Activated CD4-positive, alpha-beta T cell treated with anti-CD3 and anti-CD28 coated beads, Interleukin-2, amount 50 U/mL, for 4 hours (primary cell): ENCODE data around the gene CDY2A.
"Not testable (repeated sequence)": the region's sequence is repeated elsewhere in the genome, so short reads cannot be mapped to it uniquely, and the experiment has no call there.

ENCODE experiments used
- DNase-seq, 2 experiments: peaks; one replicate each; pipeline ENCODE4 v3.0.0-alpha.2; 2020

Gene CDY2A, protein sequence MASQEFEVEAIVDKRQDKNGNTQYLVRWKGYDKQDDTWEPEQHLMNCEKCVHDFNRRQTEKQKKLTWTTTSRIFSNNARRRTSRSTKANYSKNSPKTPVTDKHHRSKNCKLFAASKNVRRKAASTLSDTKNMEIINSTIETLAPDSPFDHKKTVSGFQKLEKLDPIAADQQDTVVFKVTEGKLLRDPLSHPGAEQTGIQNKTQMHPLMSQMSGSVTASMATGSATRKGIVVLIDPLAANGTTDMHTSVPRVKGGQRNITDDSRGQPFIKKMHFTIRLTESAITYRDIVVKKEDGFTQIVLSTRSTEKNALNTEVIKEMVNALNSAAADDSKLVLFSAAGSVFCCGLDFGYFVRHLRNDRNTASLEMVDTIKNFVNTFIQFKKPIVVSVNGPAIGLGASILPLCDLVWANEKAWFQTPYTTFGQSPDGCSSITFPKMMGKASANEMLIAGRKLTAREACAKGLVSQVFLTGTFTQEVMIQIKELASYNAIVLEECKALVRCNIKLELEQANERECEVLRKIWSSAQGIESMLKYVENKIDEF

GRCh38 chrY:18025487-18025886 lies at the start of gene CDY2A:
CDY2A (plus strand) TSS chrY:18025787; CDS start chrY:18026115, 328 bp downstream.
- DNase-seq: not testable (repeated sequence)

- DNase-seq: not testable (repeated sequence)
Observed at GRCh38 chrY:17997586-17997985, 28.0 kb upstream of the CDY2A start.

- DNase-seq: not testable (repeated sequence)
Observed at GRCh38 chrY:17998266-17998665, 27.3 kb upstream of the CDY2A start.

DNA sequence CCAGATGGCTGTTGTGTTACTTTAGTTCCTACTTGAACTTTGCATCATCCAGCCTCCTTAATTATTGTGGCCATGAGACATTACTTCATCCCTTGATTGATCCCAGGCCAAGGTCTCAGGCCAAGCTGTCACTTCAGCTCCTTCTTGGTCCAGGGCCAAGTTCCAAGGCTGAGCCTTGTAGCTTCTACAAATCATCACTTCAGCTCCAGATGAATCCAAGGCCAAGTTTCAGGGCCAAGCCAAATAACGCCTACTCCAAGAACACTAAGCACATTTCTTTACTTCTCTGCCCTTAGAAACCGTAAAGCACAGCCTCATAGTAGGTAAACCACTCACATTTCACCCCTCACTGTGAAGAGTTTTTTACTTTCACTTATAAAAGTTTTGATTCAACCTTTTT lies 1.7 kb upstream of the CDY2A start:
- DNase-seq: not testable (repeated sequence)

- DNase-seq: not testable (repeated sequence)
Observed at GRCh38 chrY:18028845-18029244, 3.3 kb downstream of the CDY2A start.

GRCh38 chrY:18030178-18030577 lies 4.6 kb downstream of the CDY2A start:
- DNase-seq: not testable (repeated sequence)

DNA sequence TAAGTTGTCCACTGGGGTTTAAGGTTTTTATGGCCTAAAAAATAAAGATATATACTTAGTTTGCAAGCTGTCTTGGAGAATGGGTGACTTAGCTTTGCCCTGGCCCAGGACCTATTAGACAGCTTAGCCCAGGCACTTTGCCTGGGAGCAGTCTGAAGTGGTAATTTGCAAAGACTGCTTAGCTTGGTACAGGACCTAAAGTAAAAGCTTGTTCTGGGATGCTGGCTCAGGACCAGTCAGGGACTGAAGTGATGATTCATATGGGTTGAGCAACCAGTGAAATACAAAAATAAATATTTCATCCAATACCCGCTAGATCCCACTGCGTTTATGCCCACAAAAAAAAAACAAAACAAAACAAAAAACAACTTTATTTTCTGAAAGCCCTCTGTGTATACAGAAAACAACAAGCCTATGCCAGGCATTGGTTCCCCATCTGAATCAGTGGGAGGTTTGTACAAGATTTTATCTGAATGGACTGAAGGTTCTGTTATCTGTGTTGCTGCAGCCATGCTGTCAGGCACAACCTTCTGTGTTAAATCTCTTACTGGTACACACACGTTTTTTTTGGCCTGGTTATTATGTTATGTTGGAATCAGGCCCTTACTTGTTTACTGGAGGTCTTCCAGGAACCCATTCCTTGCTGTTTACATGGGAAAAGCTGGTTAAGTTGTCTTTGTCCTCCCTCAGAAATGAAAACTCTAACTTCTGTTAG lies 8.7 kb downstream of the CDY2A start:
- not testable (repeated sequence) for DNase-seq

GRCh38 chrY:18034864-18035263 lies 9.3 kb downstream of the CDY2A start:
- not testable (repeated sequence) for DNase-seq

GRCh38 chrY:18044990-18045389 lies 19.4 kb downstream of the CDY2A start:
- DNase-seq: not testable (repeated sequence)

DNA sequence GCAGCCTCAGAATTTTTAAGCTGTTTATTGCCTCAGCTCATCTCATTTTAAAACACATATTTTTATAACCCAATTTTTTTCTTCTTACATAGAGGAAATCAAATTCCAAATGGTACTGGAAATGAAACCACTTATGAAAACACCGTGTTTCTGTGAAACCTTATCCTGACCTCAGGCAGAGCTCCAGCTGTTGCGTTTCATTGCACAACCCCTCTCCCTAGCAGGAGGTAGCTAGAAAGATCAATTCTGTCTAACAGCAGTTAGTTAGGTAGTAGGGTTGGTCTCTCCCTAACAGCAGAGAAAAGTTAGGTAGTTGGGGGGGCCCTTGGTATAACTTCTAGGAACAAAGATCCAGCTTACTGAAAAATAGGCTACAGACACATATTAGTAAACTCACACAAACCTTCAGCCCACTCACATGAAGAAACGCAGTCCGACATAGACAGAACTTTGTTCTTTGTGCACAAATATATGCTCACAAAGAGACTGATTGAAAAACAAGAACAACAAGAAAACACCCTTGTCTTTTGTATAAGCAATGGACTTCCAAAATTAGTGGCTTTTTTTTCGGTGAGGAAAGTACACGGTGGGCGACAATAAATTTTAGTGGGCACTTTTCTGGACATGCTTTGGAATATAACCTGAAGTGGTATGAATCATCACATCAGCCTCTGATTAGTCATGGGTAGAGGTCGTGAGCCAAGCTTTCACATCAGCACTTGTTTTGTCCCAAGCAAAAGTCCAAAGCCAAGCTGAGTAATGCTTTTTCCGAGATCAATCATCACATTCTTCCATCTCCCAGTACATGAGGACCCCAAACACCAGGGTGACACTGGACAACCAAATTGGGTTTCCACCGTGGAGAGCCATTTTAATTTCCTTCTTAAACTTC lies 22.8 kb downstream of the CDY2A start:
- not testable (repeated sequence) for DNase-seq

GRCh38 chrY:18049061-18049460 lies 23.5 kb downstream of the CDY2A start:
- DNase-seq: not testable (repeated sequence)

GRCh38 chrY:18056473-18056872 lies 30.9 kb downstream of the CDY2A start:
- DNase-seq: not testable (repeated sequence)

GRCh38 chrY:18073464-18073863 lies 47.9 kb downstream of the CDY2A start:
- DNase-seq: not testable (repeated sequence)
